ENCODE results near the gene WIPF3.

WIPF3 gene

DNA sequence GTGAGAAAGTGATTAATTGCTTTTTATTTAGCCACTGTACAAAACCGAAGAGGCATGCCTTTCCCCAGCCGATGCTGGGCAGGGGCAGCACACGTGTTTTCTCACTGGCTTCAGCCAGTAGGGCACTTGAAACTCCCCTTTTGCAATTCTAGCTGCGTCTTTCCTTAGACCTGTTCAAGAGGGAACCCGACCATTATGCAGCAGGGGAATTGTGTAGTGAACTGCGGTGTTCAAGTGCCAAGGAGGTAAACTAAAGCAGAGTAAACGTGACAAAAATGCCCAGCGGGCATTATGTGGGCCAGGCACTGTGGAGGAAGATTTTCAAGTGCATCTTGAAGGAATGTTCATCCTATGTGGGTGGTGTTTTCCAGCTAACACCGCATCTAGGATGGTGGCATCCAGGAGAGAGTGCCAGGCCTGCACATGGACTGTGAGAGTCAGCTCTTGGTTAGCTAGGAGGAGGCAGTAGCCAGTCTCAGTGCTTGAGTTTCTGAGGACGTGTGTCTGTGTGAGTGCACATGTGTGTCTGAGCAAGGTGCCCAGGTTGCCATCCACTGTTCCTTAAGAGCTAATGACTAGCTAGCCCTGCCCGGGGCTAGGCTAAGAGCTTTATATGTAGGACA is 3.3 kb downstream of the WIPF3 start:
- no peak for DNase-seq

DNA sequence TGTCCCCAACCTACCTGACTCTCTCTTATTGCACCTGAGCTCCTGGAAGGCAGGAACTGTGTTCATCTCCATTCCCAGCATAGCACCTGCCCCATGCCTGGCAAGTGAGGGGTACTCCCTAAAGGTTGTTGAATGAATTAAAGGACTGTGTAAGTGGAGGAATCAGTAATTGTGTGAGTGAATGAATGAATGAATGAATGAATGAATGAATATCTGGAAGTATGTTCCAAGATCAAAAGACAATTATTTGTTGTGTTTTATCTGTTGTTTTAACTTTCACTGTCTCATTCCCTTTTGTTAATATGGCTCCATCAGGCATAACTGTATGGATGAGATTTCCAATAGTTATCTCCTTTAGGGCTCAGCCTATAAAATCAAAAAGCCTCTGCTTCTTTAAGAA is 4.0 kb downstream of the WIPF3 start:
- no peak for DNase-seq

DNA sequence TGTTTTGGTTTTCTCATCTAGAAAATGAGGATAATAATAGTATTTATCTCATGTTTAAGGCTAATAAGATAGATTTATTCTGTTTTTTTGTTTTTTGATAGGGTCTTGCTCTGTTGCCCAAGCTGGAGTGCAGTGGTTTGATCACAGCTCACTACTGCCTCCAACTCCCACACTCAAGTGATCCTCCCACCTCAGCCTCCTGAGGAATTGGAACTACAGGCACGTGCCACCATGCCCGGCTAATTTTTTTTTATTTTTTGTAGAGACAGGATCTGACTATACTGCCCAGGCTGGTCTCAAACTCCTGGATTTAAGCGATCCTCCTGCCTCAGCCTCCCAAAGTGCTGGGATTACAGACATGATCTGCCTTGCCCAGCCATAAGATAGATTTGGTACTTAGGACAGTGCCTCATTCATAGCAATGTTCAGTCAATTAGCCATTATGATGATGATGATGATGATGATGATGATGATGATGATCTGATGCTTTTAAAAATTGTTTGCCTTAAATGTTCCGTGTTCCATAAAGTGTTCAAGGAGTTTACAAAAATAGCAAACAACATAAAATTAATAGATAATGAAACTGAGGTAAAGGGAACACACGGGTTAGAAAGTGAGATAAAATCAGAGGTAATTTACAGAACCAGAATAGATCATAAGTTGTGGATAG is 4.6 kb downstream of the WIPF3 start:
- DNase-seq: no peak

GRCh38 chr7:29811586-29811985 is 5.3 kb downstream of the WIPF3 start:
- no peak for DNase-seq

DNA sequence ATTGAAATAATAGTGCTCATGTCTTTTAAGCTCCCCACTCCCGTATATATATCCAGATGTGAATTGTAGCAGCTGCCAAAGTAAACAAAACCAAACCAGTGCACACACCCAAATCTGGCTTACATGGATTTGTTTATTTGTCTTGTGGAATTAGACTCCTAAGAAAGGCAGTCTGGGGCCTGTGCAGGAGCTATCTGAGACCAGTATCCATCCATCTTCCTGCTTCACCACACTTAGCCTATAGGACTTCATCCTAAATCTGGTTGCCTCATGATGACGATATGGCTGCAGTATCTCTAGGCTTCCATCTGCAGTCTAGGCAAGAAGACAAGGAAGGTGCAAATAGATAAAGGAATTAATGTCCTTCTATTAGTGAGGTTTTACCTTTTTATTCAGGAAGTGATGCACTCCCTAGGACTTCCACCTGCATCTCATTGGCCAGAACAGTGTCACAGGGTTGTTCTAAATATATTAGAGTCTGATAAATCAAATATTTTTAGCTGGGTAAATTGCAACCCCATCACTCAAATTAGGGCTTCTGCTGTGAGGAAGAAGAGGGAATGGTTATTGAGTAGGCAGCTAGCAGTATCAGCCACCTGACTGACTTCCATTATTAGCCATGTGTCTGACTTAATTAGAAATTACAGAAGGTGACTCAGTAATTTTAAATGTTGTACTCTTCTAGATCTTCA is 6.0 kb downstream of the WIPF3 start:
- no peak for DNase-seq

DNA sequence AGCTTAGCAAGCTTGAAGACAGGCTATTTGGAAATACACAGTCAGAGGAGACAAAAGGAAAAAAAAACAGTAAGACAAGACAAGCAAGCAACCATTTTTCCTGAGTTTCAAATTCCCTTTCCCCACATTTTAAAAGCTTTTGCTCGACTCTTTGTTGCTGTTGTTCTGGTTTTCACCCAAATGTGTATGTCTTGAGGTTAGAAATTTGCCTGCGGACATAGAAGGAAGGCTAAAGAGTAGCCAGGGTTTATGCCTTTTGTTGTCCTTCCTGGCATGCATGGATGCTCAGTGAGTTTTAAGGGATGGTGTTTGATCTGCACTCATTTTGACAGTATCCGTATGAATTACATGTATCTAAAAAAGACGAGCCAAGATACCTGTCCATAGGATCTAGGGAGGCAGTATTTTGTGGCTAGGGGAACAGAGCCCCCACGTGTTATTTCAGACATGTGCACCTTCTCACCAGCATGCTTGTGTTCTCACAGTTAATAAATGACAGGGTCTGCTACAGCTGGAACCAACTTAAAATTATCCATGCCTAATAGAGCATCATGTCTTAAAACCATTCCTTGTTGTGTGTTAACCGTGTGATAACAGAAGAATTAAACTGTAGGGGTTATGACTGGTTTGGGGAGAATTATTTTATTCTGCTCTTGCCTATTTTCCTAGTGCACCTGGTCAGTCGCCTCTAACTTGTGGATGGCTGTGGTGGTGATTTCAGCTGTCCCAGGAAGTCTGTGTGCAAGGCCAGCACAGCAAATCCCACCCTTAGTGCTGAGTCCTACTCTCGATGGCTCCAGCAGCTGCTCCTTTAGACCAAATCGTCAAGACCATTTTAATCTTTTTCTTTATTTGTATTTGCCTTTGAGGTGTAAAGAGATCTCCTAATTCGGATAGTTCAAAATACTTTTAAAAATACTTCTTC is 9.1 kb downstream of the WIPF3 start:
- DNase-seq: no peak

- no peak for DNase-seq
Measured at GRCh38 chr7:29818308-29818707, 12.0 kb downstream of the WIPF3 start.

GRCh38 chr7:29825775-29826529 is 19.6 kb downstream of the WIPF3 start:
- DNase-seq: no peak

DNA sequence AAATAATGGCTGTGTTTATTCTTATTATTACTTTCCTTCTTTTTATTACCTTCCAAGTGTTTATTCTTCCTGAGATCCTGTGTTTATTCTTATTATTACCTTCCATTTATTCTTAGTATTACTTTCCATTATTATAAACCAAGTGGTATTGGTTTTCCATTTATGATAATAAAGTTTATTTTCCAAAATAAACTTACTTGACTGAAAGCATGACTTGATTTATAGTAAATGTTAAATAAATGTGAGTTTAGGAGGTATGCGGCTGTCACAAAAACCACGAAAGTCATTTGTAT is 20.2 kb downstream of the WIPF3 start:
- no peak for DNase-seq

DNA sequence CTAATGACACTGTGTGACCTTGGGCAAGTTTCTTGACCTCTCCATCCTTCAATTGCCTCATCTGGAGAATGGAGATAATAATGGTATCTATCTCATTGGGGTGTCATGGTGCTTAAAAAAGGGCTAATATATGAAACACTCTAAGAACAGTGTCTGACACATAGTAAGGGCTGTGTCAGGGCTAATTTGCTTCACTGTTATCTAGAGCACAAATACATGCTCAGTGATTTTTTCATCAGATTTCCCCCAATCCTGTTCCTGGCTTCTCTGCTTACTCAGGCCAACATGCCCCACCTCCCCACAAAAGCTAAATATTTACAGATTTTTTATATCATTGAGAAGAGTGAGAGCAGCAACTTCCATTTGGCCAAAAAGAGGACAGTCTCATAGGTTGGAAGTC is 20.6 kb downstream of the WIPF3 start:
- no peak for DNase-seq

DNA sequence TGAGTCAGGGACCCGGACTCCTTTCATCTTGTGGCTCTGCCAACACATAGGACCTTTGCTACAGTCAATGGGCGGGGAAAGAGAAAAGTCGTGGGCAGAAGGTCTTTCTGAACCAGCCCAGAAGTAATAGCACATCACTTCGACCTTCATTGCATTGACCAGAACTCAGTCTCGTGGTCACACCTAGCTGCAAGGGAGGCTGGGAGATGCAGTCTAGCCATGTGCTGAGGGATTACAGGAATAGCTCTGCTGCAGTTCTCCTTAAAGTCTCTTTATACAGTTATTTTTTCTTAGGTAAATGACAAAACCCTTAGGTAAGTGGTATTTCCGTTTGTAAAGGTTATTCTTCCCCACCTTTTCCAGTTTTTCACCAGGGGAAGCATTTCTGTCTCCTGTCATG is 25.4 kb downstream of the WIPF3 start:
- DNase-seq: no peak

- no peak for DNase-seq
Measured at GRCh38 chr7:29833929-29834328, 27.6 kb downstream of the WIPF3 start.

DNA sequence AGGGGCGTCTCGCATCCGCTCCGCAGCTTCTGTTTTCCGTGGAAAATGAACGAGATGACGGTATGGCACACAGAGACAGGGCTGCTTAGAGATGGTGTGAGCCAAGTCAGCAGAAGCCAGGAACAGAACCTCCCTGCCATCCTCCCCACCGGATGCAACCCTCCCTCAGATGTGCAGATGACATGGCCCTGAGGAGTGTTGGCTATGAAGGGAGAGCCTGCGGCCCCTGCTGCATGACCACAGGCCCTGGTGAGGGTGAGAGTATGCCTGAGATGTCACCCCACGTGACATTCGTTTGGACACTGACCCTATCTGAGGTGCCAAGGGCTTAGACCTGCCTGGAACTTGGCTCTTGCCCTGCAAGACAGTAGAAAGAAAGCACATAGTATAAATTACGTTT is 29.4 kb downstream of the WIPF3 start:
- DNase-seq: no peak

DNA sequence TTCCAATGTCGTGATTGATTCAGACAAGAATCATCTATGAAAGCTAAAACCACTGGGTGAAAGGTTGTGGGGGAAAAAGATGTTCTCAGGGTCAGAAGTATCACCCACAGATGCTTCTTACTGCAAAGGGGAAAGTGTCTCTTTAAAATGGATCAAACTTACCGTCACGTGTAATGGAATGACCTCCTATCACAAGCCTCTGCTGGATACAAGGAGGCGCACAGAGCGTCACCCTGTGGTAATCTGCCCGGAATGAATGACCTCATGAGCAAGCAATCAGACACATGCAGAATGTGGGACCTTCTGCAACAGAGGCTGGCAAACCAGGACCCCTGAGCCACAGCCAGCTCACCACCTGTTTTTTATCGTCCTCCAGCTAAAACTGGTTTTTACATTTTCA is 33.0 kb downstream of the WIPF3 start:
- DNase-seq: no peak

DNA sequence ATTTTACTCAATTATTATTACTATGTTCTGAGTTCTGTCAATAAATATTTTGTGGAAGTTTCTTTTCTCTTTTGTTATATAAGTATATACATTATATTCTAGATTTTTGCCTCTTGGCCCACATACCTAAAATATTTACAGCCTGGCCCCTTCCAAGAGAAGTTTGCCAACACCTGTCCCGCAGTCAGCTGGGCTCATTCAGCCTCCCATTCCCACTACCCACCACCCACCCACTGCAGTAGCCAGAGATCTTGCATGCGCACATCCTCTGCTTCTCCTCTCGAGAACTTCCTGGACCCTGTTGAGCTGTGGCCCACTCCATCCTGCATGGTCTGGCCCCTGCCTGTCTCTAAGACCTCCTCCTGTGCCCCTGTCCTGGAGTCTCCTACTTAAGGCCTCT is 33.6 kb downstream of the WIPF3 start:
- no peak for DNase-seq

- no peak for DNase-seq
Measured at GRCh38 chr7:29840701-29841100, 34.4 kb downstream of the WIPF3 start.

DNA sequence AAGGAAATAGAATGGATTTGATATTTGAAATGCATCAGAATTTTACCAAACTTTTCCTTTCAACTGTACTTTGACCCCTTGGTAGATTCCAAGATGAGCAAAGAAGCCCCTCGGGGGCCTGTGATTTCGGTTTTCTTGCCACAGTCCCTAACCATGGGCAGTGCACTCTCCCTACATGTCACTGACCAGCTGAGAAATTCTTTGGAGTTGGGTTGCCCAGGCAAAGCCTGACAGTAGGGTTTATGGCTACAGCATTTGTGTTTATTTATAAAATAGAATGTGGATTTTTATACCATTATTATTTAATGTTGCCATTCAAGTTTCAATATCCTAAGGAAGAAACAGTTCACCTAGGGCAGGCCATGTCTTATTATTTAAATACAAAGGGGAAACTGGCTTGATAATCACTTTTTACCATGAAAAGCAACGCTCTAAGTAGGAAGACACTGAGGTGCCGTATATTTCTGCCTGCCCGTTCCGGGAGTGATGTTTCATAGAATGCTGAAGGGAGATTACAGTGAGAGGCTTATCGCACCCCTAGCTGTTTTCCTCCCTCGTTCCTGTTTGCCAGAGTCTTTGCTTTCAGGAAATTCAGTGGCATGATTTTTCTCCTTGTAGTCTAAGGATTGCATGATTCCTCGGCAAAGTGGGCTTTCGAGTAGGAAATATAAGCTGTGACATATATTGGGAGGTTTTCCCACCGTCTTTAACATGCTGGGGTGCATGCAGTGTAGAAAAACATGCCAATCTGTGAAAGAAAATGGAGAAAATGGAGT is 35.8 kb downstream of the WIPF3 start:
- DNase-seq: no peak

DNA sequence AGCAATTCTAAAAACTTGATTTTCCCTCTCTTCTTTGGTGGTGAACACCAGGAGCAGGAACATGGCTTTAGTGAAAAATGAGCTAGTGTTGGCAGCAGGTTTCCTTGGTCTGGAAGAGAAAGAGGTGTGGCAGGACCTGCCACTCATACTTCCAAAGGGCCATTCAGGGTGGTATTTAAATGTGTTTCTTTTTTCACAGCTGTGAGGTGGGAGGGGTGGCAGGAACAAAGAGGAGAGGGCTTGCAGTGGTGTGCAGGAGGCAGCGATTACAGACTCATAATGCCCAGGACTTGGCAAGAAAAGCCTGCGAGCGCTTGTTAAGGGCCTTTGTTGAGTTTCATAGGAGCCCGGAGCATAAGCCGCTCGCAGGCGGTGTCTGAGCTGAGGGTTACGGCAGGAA is 36.8 kb downstream of the WIPF3 start:
- DNase-seq: no peak

- DNase-seq: no peak
Measured at GRCh38 chr7:29843726-29844125, 37.4 kb downstream of the WIPF3 start.

DNA sequence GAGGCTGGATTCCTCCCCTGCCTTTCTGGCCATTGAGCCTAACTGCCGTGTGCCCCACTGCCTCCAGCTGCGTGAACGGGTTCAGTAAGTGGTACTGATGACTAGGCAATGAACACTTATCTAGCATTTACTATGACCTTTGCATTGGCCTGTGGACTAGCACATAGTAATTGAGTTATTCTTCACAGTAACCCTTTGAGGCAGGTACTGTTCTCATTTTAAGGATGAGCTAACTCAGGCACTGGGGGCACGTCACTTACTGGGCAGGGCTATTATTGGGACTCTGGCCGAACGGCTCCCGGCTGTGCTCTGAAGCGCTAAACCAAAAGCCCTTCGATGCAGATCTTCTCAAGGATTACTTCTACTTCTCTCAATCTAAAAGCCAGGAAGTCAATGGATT is 38.3 kb downstream of the WIPF3 start:
- DNase-seq: no peak

DNA sequence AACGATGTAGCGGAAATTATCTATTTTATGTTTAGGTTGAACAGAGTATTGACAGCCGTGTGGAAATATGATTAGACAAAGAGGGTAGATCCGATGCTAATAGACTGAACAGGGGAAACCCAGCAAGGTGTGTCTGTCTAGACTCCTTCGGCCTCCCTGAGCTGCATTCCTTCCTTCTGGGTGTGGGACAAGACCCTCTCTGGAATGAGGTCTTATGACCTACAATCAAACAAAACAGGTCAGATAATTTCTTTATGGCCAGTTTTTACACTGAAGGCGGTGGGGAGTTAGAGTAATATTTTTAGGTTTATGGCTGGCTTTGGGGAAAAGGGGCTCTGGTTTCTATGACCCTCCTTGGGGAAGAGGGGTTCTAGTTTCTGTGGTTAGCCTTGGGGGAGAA is 41.2 kb downstream of the WIPF3 start:
- no peak for DNase-seq

DNA sequence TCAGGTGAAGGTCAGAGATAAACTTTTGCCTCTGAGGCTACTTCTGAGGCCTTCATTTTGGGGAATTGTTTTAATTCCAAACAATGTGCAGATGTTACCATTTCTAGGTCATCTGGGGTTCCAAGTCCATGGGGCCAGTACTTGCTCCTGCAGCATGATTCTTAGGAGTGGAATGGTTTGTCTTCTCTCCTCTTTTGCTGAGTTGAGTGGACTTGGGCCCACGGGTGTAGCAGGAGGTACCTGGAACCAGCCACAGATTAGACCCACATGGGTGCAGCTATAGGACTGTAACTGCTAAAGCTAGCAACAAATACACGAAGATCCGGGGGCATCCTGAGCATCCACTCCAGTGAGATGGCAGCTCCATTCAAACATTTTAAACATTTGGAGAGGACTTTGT is 41.6 kb downstream of the WIPF3 start:
- DNase-seq: no peak
